Dedifferentiated amniotic fluid mesenchymal stem cell (primary cell): ENCODE data around the gene SPSB4.

Experiments
- DNase-seq: peaks from one replicate; pipeline ENCODE4 v3.0.0-alpha.2; 2016; ENCODE audit errors: extremely low spot score

The SPSB4 gene

GRCh38 chr3:141074529-141074928 lies 23.4 kb downstream of the SPSB4 start:
- DNase-seq: no peak

GRCh38 chr3:141076036-141076773 lies 25.1 kb downstream of the SPSB4 start:
- no peak for DNase-seq

GRCh38 chr3:141076797-141077571 lies 25.8 kb downstream of the SPSB4 start:
- peak; percentile 21 for DNase-seq

- DNase-seq: no peak
Observed at GRCh38 chr3:141077631-141078030, 26.5 kb downstream of the SPSB4 start.

- DNase-seq: no peak
Observed at GRCh38 chr3:141078200-141078599, 27.1 kb downstream of the SPSB4 start.

GRCh38 chr3:141080431-141080830 lies 29.3 kb downstream of the SPSB4 start:
- DNase-seq: no peak

GRCh38 chr3:141081141-141081795 lies 30.1 kb downstream of the SPSB4 start:
- no peak for DNase-seq

- no peak for DNase-seq
Observed at GRCh38 chr3:141082064-141082463, 30.9 kb downstream of the SPSB4 start.

- DNase-seq: no peak
Observed at GRCh38 chr3:141083226-141083625, 32.1 kb downstream of the SPSB4 start.

GRCh38 chr3:141083836-141084649 lies 32.9 kb downstream of the SPSB4 start:
- DNase-seq: no peak

- DNase-seq: no peak
Observed at GRCh38 chr3:141085343-141086070, 34.4 kb downstream of the SPSB4 start.

GRCh38 chr3:141086188-141086587 lies 35.0 kb downstream of the SPSB4 start:
- DNase-seq: no peak

GRCh38 chr3:141087076-141087777 lies 36.1 kb downstream of the SPSB4 start:
- DNase-seq: no peak

GRCh38 chr3:141087778-141088130 lies 36.6 kb downstream of the SPSB4 start:
- DNase-seq: no peak

GRCh38 chr3:141089339-141090152 lies 38.4 kb downstream of the SPSB4 start:
- DNase-seq: no peak

- no peak for DNase-seq
Observed at GRCh38 chr3:141091426-141091825, 40.3 kb downstream of the SPSB4 start.

- DNase-seq: no peak
Observed at GRCh38 chr3:141092663-141093062, 41.5 kb downstream of the SPSB4 start.

GRCh38 chr3:141093397-141093796 lies 42.2 kb downstream of the SPSB4 start:
- no peak for DNase-seq

GRCh38 chr3:141093971-141094684 lies 43.0 kb downstream of the SPSB4 start:
- DNase-seq: no peak
